Amniotic stem cell (primary cell): ENCODE data around the gene SDK2.

Experiments used
- DNase-seq: peaks from one replicate; lab custom pipeline; 2025; lab: John Stamatoyannopoulos, UW

The SDK2 gene

GRCh38 chr17:73586921-73587602 lies 57.2 kb downstream of the SDK2 start:
- DNase-seq: no peak

- DNase-seq: no peak
These were observed 57.9 kb downstream of the SDK2 start for GRCh38 chr17:73586275-73586832.

GRCh38 chr17:73585583-73585982 lies 58.7 kb downstream of the SDK2 start:
- no peak for DNase-seq

GRCh38 chr17:73584987-73585386 lies 59.3 kb downstream of the SDK2 start:
- DNase-seq: no peak

- no peak for DNase-seq
These were observed 60.2 kb downstream of the SDK2 start for GRCh38 chr17:73584049-73584448.

- DNase-seq: no peak
These were observed 61.4 kb downstream of the SDK2 start for GRCh38 chr17:73582821-73583220.

GRCh38 chr17:73582359-73582758 lies 61.9 kb downstream of the SDK2 start:
- DNase-seq: no peak

GRCh38 chr17:73581379-73581778 lies 62.9 kb downstream of the SDK2 start:
- no peak for DNase-seq

- DNase-seq: no peak
These were observed 64.1 kb downstream of the SDK2 start for GRCh38 chr17:73580073-73580710.

GRCh38 chr17:73576556-73577098 lies 67.6 kb downstream of the SDK2 start:
- no peak for DNase-seq

GRCh38 chr17:73575470-73576221 lies 68.6 kb downstream of the SDK2 start:
- DNase-seq: no peak

GRCh38 chr17:73571511-73572130 lies 72.6 kb downstream of the SDK2 start:
- DNase-seq: no peak

GRCh38 chr17:73569762-73570319 lies 74.4 kb downstream of the SDK2 start:
- no peak for DNase-seq

- DNase-seq: no peak
These were observed 75.3 kb downstream of the SDK2 start for GRCh38 chr17:73568934-73569333.

GRCh38 chr17:73566905-73567782 lies 77.1 kb downstream of the SDK2 start:
- DNase-seq: no peak

GRCh38 chr17:73564843-73565242 lies 79.4 kb downstream of the SDK2 start:
- no peak for DNase-seq

- no peak for DNase-seq
These were observed 81.3 kb downstream of the SDK2 start for GRCh38 chr17:73562896-73563295.

GRCh38 chr17:73561111-73561510 lies 83.1 kb downstream of the SDK2 start:
- DNase-seq: no peak

GRCh38 chr17:73560661-73561060 lies 83.6 kb downstream of the SDK2 start:
- no peak for DNase-seq

- no peak for DNase-seq
These were observed 84.7 kb downstream of the SDK2 start for GRCh38 chr17:73559532-73559931.
